Activated naive CD4-positive, alpha-beta T cell treated with Interleukin-2 at 50 U/mL for 16 hours (primary cell): Measurements from ENCODE around the gene SETBP1.

Experiments used
- DNase-seq: peaks from one replicate; pipeline ENCODE4 v3.0.0-alpha.2; 2020

The SETBP1 gene

DNA sequence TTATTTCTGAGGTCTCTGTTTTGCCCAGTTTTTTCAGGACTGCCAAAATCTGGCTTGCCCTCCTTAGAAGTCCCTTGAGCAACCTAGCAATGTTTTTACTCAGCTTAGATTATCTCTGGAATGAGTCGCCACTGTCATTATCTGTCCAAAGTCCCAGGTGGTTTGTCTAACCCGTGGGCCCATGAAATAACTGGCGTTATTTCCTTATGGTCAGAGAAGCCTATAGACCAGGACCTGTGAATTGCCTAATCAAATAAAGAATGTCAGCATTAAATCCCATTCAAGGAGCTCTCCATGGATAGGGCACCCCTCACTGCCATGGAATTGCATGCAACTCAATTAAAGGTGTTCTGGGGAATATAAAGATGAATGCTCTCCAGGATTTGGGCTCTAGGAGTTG is 373.9 kb downstream of the SETBP1 start:
- DNase-seq = no peak

DNA sequence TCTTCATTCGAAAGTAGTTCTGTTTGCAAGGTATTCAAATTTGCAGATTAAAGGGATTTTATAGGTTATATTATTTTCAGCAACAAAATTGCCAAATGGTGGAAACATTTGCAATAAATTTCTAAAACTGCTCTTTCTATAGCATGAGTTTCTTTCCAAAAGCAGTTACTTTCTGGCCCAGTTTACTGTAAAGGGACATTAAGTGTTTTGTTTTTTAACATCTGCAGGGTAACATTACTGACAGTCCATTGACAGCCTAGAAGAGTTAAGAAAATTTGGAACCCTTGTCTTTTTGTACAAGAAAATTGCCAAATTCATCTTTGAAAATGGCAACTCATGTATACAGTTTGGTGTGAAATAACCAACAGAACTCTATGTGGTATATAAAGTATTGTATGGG is 375.1 kb downstream of the SETBP1 start:
- no peak for DNase-seq

DNA sequence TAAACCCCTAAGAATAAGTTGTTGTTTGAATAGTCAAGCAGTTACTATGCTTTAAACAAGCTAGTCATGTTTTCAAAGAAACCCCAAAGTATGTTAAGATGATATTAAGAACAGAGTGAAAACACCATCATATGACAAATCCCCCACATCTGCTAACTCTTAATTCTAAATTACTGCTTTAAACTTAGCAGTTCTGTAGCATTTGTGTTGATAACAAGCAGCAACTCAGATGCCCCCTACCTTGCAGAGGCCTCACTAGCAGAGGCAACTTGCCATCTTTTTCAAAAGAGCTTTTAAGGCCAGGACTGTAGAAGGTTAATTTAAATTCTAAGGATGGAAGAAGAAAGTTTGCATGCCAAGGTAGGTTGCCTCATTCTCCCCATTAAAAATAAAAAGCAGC is 376.2 kb downstream of the SETBP1 start:
- DNase-seq = no peak

DNA sequence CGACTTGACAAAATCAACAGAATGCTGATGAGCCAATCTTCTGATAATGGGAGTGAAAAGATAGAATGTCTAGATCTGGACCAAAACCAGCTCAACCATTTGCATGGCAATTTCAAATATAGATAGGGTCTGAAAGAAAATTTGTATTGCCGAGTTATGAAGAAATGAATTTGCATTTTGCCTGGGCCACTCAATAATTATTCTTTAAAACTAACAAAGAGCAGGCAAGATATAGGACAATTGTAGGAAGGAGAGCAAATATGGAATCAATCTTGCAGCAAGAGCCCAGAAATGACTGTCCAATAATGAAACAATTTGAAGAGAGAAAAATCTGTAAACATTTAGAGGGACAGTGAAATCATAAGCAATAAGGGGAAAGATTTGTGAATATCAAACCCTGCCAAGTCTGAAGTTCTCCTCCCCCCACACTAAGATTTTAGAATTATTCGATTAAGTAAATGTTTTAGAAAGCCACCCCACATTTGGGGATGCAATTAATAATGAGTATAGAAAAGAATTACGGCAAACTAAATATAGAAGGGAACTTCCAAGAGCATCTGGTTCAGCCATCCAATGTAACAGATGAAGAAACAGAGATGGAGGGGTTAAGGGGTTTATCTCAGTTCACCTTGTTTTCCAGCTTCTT is 377.4 kb downstream of the SETBP1 start:
- no peak for DNase-seq

DNA sequence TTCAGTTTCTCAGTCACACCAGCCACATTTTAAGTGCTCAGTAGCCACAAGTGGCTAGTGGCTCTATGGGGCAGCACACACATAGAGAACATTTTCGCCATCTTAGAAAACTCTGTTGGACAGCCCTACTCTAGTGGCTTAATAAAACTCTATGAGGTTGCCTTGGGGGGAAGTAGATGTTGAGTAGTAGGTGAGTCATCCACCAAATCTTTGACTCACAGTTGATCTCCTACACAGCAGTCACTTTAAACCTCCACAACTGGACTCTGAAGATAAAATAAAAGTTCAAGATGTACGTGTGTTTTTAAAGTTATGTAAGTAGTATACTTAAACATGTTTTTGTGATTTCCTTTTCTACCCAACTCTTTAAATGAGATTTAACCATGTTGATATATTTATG is 379.0 kb downstream of the SETBP1 start:
- DNase-seq = no peak

DNA sequence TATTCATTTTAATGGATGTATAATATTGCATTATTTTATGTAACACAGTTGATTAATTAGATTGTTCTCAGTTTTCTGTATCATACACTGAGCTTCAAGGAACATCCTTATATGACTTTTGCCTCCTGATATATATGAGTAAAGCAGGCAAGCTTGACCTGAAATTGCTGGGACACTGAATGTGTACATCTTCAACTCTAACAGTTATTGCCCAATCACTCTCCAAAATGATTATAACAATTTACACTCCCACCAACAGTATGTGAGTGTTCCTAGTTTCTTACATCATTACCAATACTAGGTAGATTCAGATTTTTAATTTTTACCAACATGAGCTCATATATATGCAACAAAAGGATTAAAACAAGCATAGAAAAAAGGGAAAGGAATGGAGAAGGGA is 379.4 kb downstream of the SETBP1 start:
- DNase-seq = no peak

DNA sequence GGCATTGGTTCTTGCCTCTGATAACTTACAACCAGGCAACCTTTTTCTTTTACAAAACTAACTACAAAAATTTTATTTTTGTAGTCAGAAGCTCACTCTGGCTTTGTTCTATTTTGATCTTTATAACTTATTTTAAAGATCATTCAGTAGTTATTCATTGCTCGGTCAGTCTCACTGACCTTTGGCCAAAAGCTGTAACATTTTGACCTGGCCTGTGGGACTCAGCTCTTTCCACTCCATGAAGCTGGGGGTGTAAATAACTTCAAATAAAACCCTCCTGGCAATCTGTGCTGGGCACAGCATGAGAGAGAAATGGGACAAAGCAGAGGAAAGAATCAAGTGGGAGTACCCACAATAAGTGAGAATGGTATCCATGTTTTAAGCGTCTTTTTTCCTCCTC is 380.7 kb downstream of the SETBP1 start:
- DNase-seq = no peak

DNA sequence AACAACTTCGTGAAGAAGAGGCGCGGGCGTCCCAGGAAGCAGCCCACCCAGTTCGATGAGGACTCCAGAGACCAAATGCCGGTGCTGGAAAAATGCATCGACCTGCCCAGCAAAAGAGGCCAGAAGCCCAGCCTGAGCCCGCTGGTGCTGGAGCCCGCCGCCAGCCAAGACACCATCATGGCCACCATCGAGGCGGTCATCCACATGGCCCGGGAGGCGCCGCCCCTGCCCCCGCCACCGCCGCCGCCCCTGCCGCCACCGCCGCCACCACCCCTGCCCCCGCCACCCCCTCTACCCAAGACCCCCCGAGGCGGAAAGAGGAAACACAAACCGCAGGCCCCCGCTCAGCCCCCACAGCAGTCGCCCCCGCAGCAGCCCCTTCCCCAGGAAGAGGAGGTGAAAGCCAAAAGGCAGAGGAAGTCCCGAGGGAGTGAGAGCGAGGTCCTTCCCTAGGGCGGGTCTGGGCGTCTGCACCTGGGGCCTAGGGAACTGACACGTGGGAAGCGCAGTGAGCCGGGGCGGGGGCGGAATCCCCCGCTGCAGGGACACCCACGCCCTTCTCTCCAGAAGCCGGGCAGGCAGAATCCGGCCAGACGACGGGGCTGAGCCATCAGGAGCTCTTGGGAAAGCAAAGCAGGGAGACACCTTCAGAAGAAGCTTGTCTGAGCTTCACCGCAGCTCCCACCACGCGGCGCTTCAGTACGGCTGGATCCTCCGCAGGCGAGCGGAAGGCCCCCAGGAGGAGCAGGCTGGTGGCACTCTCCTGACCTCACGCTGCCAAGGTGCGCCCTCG is 382.8 kb downstream of the SETBP1 start:
- no peak for DNase-seq

DNA sequence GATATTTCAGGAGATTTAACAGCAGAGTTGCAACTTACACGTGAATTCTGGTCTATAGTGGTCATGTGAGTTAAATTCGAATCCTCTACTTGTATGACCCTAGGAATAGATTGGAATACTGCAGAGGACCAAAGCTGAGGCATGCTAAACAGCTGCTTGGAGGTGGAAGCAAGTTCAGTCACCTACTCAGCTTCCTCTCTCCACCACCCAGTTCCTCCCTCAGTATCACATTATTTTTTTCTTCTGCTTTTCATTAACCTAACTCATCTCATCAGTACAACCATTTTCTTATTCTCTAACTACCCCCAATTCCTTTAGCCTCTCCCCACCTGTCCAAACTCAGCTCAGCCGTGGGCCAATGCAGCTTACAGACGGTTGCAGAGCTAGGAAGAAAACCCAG is 385.5 kb downstream of the SETBP1 start:
- DNase-seq = no peak

DNA sequence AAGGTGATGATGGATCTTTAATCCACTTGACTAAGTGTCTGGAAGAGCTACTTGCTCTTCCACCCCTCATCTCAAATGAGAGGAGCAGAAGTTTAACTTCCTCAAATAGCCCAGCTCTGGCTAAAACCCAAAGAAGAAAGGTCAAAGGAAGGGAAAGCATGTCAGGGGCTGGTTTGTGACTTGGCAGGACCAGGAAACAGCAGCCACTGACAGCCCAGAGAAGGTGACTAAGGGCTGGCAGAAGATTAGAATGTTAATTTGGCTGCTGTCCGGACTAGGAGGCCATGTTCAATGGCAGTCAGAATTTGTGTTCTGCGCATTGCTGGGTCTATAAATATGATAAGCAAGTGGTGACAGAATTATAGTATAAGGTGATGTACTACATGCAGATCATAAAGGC is 386.2 kb downstream of the SETBP1 start:
- DNase-seq = no peak

DNA sequence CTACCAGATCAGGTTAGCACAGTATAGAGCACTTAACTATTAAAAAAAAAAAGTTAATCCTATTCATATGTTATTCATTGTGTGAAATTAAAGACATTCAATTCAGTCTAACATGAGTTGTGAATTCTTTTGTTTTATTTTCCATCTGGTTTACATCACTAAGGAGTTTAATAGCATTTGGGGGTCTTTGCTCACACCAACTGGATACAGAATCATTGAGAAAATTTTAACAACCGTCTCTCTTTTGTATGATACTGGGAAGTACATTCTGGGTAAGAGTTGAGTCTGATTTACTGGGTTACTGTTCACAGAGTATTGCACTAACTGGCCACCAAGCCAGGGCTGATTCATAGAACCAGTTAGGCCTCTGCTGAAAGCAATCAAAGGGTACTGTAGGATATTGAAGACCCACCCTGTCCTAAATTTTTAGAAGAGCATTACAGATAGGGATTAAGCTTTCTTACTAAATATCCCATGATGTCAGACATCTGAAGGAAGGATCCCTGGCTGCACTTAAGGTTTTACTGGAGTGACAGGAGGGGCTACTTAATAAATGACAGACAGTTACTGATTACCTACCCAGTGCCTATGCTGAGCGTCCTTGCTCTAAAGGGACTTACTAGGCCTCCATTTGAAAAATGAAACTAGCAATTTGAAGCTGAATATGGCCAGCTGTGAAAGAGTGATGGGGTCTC is 387.9 kb downstream of the SETBP1 start:
- no peak for DNase-seq

DNA sequence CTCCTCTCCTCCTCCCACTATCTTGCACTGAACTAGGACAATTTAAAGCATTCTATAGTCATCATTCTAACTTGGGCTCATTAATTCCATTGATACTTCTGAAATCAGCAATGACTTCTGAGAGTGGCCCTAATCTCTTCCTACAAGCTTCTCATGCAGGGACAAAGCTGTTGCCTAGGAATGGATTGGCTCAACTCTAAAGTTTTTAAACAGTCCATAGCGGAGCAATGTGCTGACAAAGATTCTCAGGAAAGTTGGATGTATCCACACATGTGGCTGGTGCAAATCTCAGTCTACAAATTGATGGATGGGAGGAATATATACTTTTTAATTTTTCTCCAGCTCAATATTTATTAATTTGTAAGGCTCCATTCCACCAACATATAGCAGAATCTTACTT is 388.9 kb downstream of the SETBP1 start:
- DNase-seq = no peak

DNA sequence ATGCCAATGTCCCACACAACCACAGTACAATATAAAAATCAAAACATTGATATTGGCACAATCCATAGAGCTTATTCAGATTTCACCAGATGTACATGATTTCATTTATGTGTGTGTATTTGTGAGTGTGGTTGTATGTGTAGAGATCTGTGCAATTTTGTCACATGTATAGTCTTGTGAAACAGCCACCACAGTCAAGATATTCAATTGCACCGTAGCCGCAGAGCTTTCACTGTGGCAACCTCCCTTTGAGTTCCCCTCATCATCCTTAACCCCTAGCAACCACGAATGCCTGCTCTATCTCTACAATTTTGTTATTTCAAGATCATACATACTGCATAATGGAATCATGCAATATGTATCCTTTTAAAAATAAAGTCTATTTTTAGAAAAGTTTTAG is 391.3 kb downstream of the SETBP1 start:
- DNase-seq = no peak

DNA sequence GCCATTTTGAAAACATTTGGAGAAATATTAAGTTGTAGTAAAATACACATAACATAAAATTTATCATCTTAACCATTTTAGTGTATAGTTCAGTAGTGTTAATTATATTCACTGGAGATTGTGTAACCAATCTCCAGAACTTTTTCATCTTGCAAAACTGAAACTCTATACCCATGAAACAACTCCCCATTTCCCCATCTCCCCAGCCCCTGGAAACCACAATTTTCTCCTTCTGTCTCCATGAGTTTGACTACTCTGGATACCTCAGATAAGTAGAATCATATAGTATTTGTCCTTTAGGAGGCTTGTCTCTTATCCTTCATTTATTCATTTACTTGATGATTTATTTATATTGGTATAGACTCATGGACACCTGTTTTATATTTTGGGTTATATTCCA is 392.9 kb downstream of the SETBP1 start:
- no peak for DNase-seq

DNA sequence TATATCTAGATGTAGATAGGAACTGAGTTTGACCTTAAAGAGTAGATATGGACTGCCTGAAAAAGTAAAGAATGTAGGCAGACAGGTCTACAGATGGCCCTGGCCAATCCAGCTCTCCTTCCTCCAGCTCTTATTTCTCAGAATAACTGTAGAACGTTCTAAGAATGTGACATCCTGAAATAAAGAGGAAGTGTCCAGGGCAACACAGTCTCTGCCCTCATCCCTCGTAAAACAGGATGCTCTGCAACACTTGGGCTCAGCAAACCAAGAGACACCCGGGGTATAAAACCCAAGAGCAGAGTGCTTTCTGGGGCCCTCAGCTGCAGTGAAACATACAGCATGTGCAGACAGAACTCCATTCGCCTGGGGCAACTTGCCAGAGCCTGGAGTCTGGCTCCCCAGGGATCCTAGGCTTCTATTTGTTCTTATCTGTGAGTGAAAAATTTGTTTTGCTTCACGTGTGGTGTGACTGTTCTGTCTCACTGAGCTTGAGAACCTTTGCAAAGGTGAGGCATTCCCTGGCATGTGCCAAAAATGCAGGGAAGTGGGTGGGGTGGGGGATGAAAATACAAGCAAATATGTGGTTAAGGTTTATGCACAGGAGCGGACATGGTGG is 401.0 kb downstream of the SETBP1 start:
- no peak for DNase-seq

DNA sequence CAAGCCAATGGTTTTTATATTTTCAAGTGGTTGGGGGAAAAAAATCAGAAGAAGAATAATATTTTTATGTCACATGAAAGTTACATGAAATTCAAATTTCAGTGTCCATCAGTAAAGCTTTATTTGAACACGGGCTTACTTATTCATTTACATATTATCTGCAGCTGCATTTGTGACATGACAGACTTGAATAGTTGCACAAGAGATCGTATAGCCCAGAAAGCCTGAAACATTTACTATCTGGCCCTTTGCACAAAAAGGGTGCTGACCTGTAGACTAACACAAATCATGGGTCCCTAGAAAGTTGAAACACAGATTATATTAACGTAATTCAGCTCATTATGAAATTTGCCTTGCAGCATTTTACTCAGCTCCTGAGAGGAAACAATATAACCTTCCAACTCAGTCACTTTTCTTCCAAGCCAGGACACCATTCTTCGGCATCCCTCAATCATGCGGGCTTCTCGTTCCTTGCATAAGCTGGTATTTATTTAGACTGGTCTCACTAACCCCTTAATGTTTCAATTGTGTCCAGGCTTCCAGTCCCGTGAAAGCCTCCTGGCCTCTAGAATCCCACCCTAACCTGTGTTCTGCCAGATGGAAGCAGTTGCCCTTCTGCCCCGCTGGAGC is 402.7 kb downstream of the SETBP1 start:
- no peak for DNase-seq

DNA sequence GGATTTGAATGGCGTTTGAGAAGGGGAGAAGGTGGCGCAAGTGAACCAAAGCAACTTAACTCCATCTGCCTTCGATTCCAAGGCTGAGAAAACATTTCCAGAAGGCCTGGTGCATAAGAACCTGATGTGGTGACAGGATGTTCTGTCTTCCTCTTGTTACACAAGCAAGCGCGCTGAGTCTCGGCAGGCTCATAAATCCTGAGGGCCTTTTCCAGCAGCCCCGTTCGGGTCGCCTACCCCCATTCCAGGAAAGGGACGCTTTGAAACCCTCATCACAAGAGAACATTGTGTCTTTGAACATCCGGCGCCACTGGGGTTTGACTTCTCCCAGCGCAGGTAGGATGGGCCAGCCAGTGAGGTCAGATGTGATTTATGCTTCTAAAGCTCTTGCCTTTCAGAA is 403.5 kb downstream of the SETBP1 start:
- no peak for DNase-seq

DNA sequence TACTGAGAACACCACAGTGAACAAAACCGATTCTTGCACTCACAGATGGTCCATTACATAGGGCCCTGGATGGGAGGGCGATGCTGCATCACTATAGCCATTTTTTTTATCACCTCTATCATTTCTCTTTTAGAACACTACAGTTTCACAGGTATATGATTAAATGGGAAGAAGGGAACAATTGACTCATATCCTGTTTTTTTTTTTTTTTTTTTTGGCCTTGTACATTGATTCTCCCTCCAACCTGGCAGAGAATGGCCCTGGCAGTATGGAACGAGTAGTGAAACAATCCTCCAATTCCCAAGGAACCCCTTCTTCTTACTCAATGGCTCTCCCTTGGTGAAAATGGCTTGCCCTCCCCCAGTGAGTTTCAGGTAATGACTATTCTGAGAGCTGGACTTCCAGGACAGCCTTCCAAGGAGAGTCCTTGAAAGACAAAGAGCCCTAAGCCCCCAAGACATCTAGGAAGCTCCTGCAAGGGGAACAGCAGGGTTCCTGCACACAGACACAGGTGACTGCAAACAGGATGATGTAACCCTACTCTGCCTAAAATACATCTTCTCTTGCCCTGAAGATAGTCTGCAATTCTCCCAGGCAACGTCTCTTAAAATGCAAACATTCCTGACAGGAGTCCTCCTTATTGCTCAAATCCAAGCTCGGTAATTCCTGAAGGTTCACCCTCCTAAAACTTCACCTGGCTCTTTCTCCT is 405.4 kb downstream of the SETBP1 start:
- no peak for DNase-seq

DNA sequence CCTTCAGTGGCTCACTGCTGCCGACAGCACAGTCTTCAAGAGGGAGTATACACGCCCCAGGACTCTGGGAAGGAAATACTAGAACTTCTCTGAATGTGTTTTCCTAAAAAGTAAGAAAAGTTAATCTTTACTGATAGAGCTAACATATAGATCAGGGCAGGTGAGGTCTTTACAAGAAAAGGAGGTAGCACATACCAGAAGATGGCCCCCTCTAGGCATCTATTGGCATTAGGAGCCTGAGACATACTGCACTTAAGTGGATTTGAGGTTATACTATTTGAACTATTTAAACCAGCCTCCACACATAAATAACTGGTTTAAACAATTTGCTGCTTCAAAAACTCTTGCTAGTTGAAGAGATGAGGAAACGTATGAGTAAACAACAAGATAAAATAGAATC is 406.1 kb downstream of the SETBP1 start:
- DNase-seq = no peak

DNA sequence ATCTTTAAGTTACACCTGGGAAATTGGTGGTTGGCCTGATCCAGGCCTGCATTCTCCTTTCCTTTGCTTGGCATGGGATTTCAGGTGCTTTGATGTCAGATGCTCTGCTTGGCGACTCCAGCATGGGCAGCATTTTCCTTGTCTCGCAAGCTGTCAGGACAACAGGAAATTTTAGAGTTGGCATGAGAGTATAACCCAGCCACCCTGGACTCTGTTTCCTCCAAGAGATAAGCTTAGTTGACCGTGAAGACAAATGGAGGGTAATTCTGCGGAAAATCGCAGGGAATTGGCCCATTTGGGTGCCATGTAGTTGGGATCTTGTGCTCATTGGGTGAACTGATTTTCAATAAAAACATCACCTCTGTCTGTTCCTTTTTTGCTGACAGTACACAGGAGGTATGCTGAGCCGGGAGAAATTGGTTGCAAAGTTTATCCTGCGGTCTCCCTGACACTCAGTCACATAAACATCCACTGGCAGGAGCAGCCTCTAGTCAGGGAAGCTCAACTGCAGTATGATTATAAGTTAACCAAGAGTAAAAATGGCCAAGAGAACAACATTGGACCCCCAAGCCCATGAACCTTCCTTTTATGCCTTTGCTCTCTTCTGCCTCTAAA is 409.9 kb downstream of the SETBP1 start:
- no peak for DNase-seq

DNA sequence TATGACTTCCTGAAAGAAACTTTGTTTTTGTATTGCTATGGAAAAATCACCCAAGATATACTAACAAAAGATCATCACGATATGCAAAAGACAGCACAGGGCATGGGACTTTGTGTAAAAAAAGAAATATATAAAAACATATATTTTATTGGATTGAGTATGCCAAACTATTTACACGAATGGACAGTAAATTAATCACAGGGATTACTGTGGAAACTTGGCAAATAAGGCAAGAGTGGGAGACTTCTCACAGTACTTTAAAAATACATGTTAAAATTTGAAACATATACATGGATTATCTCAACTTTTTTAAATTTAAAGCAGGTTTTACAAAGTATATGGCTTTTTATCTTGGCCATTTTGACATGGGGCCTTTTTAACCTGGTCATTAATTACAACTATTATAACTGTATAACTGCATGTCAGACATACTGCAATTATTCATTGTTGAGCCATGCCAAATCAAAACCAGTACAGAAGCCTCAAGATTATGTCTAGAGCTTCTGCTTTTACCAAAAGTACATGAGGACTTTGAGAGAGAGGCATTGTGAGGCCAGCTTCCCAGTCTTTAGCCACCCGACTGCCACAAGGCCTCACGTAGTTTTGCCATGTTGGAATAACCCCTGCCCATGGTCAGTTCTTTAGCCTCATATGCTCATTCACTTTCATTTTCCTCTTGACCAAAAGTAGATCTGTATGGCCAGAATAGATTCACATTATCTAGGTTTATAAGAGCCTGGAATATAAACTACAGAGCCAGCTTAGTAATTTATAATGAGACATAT is 419.8 kb downstream of the SETBP1 start:
- no peak for DNase-seq
